SKM-1 (cell line): ENCODE results near the gene EIF4G1.

Source experiments
- DNase-seq: peaks from one replicate; lab custom pipeline; 2025; ENCODE audit not compliant: unreplicated experiment; lab: John Stamatoyannopoulos, UW

EIF4G1 gene

DNA sequence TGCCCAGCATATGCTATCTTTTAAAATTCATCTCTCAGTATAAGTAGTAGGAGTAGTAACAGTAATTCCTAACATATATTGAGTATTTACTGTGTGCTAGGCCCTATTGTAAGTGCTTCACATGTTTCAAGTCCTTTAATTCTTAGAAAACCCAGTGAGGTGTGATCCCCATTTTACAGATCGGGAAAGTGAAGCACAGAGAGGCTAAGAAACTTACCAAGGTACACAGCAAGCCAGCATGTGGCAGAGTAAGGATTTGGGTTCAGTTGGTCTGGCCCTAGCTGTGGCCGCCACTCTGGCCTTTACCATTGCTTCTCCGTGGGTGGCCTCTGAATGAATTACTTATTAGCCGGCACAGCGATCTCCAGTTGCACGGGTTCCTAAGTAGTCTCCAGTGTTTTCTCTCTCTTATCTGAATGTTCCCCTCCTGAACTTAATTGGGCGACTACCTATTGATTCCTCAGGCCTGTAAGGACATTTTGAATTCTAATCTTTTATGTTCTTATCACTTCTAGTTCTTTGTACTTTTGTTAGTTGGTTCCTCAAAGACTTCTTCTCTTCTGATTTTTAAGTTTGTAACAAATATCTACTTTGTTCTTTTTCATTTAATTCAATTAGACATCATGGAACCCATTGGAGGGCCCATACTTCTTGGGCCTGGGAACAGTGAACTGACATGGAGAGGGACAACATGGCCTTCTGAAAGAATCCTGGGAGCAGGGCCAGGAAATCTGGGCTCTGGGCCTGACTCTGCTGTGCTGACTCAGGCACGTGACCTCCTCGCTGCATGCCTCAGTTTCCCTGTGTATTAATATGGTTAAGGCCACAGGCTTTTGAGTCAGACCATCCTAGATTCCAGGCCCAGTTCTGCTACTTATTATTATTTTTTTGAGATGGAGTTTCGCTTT, 35.4 kb downstream of the EIF4G1 start:
- DNase-seq = no peak

DNA sequence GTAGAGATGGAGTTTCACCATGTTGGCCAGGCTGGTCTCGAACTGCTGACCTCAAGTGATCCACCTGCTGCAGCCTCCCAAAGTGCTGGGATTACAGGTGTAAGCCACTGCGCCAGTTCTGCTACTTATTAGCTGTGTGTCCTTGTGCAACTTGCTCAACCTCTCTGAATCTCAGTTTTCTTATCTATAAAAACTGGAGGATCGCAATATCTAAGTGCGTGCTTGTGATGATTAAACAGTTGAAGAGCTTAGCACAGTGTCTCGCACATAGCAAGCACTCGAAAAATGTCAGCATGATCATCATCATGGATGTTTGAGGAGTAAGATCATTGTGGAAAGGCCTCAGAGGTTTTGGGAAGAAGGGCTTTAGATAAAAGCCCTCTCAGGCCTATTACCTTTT, 36.2 kb downstream of the EIF4G1 start:
- DNase-seq = no peak

DNA sequence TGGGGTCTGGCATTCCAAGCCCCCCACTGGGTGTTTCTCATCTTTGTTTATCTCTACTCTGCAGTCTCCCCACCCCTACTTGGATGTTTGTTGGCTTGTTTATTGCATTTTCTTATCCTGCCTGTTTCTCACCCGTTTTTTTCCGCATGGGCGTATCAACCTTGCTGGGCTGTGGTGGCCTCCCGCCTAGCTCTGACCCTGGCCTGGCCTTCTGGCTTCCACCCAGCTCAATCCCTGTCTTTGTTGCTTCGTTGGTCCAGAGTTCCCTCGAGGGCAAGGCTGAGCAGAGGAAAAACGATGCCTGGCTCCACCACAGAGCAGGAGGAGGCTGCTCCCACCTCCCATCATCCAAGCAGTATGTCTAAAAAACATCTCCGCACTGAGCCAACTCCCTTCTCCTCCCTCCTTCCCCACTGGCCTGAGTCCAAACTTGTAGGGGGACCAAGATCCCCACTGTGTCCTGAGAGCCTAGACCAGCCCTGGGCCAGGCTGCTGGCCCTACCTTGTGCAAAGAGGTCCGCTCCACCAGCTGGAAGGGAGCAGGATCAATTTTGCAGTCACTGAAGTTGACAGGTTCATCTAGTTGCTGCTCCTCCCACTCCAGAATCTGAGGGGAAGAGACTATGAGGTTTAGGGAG, 37.2 kb downstream of the EIF4G1 start:
- DNase-seq = no peak

DNA sequence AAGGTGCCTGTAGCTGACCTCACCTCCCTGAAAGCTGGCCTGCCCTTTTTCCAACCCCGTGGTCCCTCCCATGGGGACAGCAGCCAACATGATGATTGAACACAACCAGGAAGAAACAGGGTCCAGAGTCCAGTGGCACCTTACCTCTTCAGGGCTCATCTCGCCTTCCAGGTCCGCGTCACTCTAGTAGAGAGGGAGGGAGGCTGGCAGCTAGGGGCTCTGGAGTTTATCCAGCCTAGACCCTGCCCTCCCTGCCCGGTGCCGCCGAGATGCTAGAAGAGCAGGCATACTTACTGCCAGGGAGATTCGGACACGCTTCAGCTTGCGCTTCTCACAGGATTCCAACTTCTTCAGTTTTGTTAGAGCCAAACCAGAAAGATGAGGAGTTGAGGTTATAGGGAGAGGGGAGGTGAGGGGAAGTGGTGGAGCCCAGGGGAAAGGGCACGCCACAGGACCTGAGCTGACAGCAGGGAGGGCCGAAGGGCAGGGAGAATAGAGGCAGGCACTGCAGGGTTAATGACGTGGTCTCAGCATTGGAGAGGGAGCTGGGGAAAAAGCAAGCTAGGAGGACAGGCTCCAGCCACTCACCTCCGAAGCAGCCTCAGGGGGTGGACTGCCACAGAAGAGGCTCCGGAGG, 37.9 kb downstream of the EIF4G1 start:
- DNase-seq = no peak

DNA sequence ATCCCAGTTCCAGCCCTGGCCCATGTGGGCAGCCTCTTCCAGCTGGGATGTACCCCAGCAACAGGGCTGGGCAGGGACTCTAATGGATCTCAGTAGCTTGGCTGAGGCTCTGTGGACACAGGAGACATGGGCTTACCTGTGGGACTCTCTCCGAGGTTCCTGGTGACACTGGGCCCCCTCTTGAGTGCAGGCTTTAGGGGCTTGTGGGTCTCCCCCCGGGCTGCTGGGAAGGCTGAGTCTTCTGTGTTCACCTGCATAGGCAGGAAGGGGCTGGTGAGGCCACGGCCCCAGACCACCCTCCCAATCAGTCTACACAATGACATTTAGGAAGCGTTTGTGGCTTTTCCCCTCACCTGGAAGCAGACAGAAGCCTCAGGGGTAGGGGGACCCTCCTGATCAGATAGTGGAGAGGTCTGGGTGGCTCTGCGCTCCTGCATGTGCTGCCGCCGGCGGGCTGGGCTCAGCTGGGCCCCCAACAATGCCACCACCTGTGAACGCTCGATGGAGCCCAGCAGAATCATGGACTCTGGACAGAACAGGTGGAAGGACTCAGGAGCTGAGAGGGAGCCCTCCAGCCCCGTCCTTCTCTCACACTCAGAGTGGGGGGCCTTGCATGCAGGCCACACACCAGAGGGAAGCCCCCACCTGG, 38.6 kb downstream of the EIF4G1 start:
- no peak for DNase-seq

DNA sequence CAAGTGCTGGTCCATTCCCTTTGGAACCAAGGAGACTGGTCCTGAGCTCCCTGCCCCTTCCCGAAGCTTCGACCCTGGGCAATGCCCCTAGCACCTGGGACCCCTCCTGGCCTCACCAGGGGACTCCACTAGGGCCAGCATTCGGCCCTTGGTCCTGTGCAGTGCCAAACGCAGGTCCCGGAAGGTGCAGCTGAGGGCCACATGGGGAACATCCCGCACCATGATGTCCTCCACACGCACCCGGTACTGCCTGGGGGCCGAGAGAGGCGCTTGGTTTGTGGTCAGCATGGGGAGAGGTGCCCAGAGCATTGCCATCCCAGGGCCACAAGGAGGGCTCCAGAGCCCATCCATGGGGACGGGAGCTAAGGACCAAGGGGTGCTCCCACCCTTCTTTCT, 39.1 kb downstream of the EIF4G1 start:
- DNase-seq = no peak

DNA sequence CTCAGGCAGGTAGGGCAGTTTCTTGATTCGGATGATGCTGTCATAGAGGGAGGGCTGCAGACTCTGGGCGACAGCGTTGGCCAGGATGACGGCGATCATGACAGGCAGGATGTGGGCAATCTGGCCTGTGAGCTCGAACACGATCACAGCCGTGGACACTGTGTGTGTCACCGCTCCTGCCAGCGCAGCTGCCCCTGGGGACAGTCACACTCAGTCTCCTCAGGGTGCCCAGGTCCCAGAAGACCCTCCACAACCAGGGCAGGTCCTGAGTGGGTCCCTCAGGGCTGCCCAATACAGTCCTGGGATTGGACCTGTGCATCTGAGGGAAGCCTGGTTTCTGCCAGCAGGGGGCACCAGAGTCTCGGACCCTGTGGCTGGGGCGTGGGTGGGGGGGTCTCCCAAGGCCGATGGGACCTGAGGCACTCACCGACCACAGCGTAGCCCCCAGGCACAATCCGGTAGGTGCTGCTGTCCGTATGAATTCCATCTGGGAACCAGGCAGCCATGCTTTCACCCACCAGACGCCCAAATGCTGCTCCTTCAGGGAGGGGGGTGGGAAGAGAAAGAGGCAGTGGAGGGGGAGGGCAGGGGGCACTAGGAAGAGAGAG, 39.8 kb downstream of the EIF4G1 start:
- DNase-seq = no peak

DNA sequence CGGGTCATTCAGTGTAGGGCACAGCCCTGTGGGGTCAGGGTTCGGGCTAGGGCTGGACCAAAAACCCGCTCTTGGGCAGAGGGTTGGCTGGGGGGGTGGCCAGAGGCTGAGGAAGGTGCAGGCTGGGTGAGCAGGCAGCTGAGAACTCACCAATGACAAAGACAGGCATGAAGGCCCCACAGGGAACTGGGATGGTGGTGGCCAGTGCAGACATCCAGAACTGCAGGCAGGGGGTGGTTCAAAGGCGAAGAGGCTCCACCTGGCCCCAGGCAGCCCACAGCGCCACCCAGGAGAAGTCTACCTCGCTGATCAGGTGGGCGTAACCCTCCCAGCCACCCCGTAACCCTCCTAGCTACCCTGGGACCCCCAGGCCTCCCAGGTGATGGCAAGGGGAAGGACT, 40.3 kb downstream of the EIF4G1 start:
- DNase-seq = no peak

DNA sequence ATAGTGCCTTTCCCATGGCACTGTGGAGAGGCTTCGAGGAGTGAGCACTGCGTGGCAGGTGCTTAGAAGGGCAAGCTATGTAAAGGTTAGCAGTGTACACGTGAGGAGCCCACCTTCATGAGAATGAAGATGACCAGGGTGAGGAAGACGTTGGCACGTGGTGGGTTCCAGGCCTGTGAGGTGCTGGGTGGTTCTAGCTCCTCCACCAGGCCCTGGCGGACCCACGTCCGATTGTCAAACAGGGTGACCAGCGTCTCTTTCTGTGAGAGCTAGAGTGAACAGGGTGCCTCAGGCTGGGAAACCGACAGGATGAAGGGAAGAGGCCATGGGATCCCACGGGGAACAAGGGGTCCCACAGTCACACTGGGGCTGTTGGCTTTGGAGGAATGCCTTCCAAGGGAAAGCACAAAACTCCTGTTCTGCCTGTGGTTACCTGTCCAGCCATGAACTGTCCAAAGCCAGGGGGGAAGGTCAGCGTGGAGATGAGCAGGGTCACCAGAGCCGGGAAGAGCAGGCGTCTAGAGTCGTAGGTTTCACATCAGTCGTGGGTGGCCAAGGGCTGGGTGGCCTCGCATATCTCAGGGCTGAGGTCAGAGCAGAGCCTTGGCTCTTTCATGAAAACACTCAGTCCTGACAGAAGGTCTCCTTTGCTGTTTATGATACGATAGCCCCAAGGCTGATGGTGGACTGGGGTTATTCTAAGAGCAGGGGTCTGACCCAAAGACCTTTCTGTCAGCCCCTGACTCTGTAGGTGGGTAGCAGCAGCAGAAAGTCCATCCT, 41.0 kb downstream of the EIF4G1 start:
- no peak for DNase-seq

DNA sequence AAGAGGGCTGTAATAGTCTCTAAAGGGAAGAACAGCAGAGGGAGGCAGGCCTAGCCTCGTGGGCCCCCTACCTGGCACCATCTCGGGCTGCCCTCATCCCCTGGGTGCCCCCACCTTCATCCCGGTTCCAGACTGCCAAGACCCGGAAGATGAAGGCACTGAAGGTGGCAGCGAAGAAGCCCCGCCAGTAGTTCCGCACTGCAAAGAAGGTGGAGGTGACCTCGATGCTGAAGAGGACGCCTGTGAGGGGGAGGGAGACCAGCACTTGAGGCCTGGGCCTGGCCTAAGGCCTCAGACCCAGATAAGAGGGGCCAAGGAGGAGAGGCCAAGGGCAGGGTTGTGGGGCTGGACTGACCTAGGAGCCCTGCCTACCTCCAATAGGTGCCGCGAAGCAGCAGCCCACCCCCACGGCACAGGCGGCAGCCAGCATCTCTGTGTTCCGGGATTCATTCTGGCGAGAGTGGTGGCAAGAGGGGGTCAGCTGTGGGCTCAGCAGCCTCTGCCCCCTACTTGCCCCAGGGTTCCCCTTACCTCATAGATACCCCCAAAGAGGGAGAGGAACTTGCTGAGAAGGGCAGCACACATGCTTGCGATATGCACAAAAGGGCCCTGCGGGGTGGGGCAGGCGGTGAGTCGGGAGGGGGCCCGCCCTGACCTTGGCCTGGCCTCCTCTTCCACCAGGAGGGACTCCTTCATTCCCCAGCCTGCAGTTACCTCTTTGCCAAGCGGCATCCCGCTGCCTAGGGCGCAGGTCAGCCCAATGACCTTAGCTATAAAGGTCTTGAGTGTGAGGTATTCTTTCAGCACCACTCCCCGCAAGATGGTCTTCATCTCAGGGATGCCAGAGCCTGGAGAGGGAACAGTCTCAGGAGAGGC, 43.1 kb downstream of the EIF4G1 start:
- DNase-seq = no peak

DNA sequence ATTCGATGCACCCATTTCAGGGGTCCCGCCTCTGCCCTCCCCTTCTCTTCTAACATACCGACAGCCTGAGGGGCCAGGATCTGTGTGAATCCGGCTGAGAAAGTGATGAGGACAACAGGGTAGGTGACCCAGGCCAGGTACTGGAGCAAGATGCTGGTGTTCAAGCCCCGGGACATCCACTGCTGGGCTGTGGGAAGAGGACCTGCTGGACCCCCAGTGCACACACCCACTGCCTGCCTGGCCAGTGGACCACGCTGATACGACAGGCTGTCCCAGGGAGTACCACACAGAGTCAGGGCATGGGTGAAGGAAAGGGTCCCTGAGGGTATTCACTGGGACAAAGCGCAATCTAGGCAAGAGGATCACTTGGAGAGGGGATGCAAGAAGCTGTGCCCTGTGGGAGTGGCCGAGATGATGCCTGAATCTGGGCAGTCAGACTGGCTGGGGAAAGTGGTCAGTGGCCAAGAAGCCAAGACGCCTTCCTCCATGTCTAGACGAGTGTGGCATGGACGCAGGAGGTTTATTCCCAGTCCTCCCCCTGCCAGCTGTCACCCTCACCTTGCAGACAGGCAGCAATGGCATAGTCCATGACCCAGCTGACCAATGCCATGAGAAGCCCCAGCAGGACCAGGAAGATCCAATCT, 43.8 kb downstream of the EIF4G1 start:
- no peak for DNase-seq

DNA sequence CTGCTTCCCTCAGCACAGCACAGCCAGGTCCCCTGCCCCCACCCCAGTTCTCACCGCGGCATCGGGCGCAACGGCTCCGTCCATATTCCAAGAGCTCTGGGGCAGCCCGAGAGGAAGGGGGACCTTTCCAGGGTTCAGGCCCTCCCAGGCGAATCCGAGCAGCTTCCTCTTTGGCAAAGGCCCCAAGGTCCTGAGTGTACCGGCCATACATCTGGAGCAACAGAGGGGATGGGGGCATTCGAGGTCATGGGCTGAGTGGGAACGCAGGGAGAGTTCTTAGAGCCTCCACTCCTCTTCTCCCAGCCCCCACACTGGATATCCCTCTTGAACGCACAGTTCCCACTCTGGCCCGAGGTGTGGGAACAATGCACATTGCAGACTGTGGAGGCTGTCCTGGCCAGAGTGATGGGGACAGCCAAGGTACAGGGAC, 44.5 kb downstream of the EIF4G1 start:
- no peak for DNase-seq

DNA sequence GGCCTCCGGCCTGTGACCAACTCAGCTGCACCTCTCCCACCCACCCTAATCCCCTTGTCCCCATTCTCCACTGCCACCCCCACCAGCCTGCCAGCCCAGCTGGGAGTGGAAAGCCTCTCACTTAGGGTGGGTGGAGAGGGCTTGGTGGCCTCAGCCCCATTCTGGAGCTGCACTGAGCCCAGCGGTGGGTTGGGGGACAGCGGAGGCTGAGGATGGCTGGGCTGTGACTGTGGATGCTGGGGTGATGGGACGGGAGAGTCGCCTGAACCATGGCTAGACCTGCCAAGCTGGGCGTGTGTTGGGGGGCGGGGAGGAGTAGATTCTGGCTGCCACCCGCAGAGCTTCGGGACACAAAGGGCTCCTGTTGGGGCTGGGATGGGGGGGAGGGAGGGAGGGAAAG, 45.2 kb downstream of the EIF4G1 start:
- no peak for DNase-seq

DNA sequence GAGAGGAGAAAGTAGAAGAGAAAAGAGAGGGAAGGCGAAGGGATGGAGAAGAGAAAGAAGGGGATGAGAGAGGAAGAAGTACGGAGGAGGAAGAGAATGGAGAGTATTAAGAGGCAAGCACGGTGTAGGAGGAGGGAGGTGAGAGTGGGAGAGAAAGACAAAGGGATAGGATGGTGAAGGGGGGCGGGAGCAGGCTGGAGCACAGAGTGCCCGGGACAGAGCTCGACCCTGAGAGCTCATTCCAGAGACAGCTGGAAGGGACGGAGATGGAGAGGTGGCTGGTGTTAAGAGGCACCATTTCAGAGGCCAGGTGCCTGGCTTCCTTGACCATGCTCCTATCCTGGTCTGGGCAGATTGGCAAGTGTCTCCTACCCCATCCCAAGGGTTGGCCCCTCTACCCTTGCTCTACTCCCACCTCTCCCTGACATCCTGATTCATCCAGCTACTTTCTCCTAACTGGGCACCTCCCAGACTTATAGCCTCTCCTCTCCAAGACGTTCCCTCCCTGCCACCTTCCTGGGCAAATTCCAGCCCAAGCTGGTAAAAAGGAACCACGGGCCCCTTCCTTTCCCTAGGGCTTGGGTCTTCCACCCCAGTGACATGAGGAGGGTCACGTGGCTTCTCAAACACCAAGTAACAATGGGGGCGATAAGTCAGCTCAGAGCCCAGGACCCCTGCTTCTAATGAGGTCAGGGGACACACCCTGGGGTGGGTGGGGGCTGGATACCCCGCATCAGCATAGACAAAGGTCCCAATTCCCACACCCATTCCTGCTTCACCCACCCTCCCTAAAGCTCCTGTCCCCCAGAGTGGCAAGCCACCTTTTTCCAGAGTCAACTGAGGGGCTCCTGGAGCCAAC, 45.9 kb downstream of the EIF4G1 start:
- DNase-seq = no peak

DNA sequence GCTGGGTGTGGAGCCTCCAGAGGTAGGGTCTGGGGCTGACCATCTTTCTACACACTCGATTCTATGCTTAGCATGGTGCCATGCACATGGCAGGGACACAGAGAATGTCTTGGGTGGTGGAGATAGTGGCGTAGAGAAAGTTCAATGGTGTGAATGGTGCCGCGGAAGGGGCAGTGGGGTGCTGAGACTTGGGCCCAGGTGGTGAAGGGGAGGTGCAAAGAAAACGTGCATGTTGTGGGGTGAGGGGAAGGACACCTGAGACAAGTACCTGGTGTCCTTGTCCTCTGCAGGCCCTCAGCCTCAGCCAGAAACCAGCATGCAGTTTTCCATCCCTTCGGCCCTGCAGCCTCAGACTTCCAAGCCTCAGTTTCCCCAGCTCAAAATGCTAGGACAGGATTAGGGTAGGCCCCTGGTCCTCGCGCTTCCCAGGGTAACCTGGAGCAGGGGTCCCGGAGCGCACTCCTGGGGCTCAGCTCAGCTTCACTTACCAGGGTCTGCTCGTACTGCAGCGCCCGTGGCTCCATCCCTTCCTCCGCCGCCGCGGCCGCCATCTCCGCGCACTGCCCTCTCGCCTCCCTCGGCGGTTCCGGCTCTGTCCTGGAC, 46.6 kb downstream of the EIF4G1 start:
- no peak for DNase-seq

DNA sequence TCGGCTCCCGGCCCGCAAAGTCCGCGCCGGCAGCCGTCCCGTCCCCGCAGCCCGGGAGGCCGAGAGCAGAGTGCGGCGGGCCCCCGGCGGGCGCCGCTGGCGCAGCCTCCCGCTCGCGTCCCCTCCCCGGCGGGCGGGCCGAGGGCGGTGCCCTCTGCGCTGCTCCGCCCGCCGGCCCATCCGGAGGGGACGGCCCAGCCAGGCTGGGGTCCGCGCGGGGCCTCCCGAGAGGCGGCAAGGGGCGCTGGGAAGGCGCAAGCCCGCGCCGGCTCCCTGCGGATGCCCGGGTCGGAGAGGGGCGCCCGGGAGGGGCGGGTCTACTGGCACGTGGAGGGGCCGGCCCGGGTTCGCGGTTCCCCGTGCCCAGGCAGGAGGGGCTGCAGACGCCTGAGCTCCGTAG, 47.1 kb downstream of the EIF4G1 start, which contains the start of the genes CLCN2 and POLR2H:
Gene CLCN2 (minus strand): TSS at position 74 of the 400 bp plus-strand sequence. CDS start 126 bp downstream, outside the sequence.
Gene POLR2H (plus strand): TSS at position 179 of the 400 bp plus-strand sequence. CDS start 1,783 bp downstream, outside the sequence.
- DNase-seq = no peak

DNA sequence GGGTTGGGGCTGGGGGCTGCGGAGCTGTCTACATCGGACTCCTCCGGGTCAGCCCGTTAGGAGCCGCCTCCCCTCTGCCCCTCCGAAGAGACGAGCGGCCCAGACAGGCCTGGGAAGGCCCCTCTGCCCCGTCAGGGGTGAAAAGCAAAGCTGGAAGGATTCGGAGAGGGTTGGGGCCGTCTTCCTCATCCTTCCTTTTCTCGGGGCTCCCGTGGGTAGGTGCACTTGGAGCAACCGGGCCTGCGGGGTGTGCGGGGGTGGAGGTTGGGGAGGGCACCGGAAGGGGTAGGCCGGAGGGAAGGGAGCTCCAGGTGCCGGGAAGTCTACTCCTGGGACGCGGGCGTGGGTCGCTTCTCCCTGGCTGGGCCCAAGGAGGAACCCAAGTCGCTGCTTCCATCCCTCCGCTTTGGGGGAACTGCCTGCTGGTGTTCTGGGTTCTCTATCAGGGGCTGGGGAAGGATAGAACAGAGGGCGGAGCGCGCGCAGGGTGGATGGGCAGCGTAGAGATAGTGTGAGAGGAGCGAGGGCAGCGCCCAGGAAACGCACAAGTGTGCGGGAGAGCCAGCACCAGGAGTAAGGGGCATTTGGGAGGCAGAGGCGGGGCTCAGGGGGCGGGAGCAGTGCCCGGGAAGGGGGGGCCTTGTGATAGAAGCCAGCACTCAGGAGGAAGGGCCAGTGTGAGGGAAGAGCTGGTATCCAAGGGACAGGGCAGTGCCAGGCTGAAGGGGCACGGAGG, 47.7 kb downstream of the EIF4G1 start:
- DNase-seq = no peak
